Measurements from ENCODE around the gene ZNF417. TPM values are rescaled to one million over a fixed set of nuclear protein-coding genes. Genes with fewer than 3 reads are reported as not detected.
"Not testable (repeated sequence)": the region's sequence is repeated elsewhere in the genome, so short reads cannot be mapped to it uniquely, and the experiment has no call there.

ZNF417 gene
- 13.7 and 14.1 TPM in 2 replicates for total RNA-seq (2016; rRNA removed; fragmentation: Illumina TruSeq; extraction: Trizol)
- 1.1 and 2.1 TPM in 2 replicates for total RNA-seq (2016; cell fraction: cytosol; rRNA removed; fragmentation: Illumina TruSeq; extraction: Trizol; ENCODE audit: low read depth)
- 12.2 and 16.0 TPM in 2 replicates for total RNA-seq (2016; cell fraction: insoluble cytoplasmic fraction; rRNA removed; fragmentation: Illumina TruSeq; extraction: Trizol)
- 5.0 and 5.4 TPM in 2 replicates for total RNA-seq (2016; cell fraction: membrane; rRNA removed; fragmentation: Illumina TruSeq; extraction: Trizol)
- 18.0 and 19.8 TPM in 2 replicates for total RNA-seq (2016; cell fraction: nucleus; rRNA removed; fragmentation: Illumina TruSeq; extraction: Trizol)
- polyA plus RNA-seq (2011; rRNA removed): 2.9 and 3.2 TPM in 2 replicates
- polyA plus RNA-seq (2011; cell fraction: cytosol; rRNA removed): 1.2 and 1.9 TPM in 2 replicates
- polyA plus RNA-seq (2011; cell fraction: nucleus; rRNA removed): 7.2 and 7.4 TPM in 2 replicates
- polyA plus RNA-seq (2012): 3.5 and 3.9 TPM in 2 replicates
- 0.35 and 2.0 TPM in 2 replicates for polyA plus RNA-seq (2016; cell fraction: cytosol; fragmentation: Illumina TruSeq; extraction: Trizol; ENCODE audit: low read depth)
- 2.8 and 3.3 TPM in 2 replicates for polyA plus RNA-seq (2016; cell fraction: insoluble cytoplasmic fraction; fragmentation: Illumina TruSeq; extraction: Trizol; ENCODE audit: low read depth)
- 1.3 and 1.8 TPM in 2 replicates for polyA plus RNA-seq (2016; cell fraction: membrane; fragmentation: Illumina TruSeq; extraction: Trizol; ENCODE audit: low read depth)
- 11.3 and 15.1 TPM in 2 replicates for polyA plus RNA-seq (2016; cell fraction: nucleus; fragmentation: Illumina TruSeq; extraction: Trizol; ENCODE audit: insufficient read depth, low read depth)
- 6.4 and 7.5 TPM in 2 replicates for polyA minus RNA-seq (2011; rRNA and poly(A)+ RNA removed; ENCODE audit: low replicate concordance)
- 2.6 and 4.8 TPM in 2 replicates for polyA minus RNA-seq (2011; cell fraction: cytosol; rRNA and poly(A)+ RNA removed)
- 23.2 and 23.7 TPM in 2 replicates for polyA minus RNA-seq (2011; cell fraction: nucleus; rRNA and poly(A)+ RNA removed)
- percentile 83 among the genes with signal in this experiment for Bru-seq, nascent RNA
- percentile 81 among the genes with signal in this experiment for BruChase-seq, experiment 1, labeled RNA remaining after a 6-hour chase
- percentile 90 among the genes with signal in this experiment for BruChase-seq, experiment 2, labeled RNA remaining after a 2-hour chase
- long read RNA-seq, experiment 1: 0 reads
- long read RNA-seq, experiment 2, partial matches to known transcripts: 4 of 5 reads
- long read RNA-seq, experiment 2, other reads (novel, unspliced or antisense): 1 of 5 reads

GRCh38 chr19:57916168-57916995 is at the start of gene ZNF417:
ZNF417 (minus strand) TSS chr19:57916592; CDS start chr19:57916411, 181 bp downstream.
- CTCF ChIA-PET (ENCODE audit: low intra/inter-chr PET ratio, low total read pairs); H3K9me3 ChIP-seq (ENCODE audit: low read length); H2AFZ ChIP-seq (ENCODE audit: low read length); intact Hi-C loops (cut with micrococcal nuclease; ENCODE audit: unreplicated experiment); H3K36me3 ChIP-seq (replicated peaks in 1 of 2; ENCODE audit: control insufficient read depth in 1 of 2, insufficient read depth in 2 of 2, low read length in 2 of 2); H4K20me1 ChIP-seq (ENCODE audit: insufficient read depth, low read length); H3K27me3 ChIP-seq (ENCODE audit: control insufficient read depth in 1 of 2, insufficient read depth in 2 of 2, low read length in 2 of 2); TF ChIP-seq FOXP1 (IDR thresholded peaks at IDR 0.05): not testable (repeated sequence)
- Histone ChIP-seq H3K27ac (ENCODE audit: extremely low read length, insufficient read depth, low read length) (peak within 1 kb of the TSS; percentile 70), H3K79me2 (ENCODE audit: insufficient read depth, low read length) (peaks cover 21% of the 10 kb centered on the region), H3K4me1 (ENCODE audit: insufficient read depth, low read length) (peaks cover 21% of the 10 kb centered on the region), H3K9ac (ENCODE audit: insufficient read depth, low read depth, low read length) (peak within 1 kb of the TSS; percentile 90), H3K4me2 (ENCODE audit: low read depth, low read length) (peak within 1 kb of the TSS; percentile 75), H3K4me3 (replicated peaks in 1 of 3; ENCODE audit: insufficient read depth in 1 of 3, low read depth in 2 of 3, low read length in 3 of 3) (peak within 1 kb of the TSS; percentile 74 to 86 (median 80))
- POLR2A ChIA-PET: interaction anchor here (0.6 to 1.3 kb wide), 6 partner anchors 86 to 487 kb away, joined by 3 to 5 read pairs (median 3); partner anchors contain the start of genes ZNF134, ZNF274 and ZNF606
- BruUV-seq (replicated peaks): TSS peak; percentile 82
- in situ Hi-C loops (cut with HindIII; ENCODE audit: extremely low pct_ligation_motif_present, low pct_unique_long_range_greater_than_20kb): loop anchor here (10.0 kb wide), 1 partner anchor 238 kb away; the partner anchor contains the start of gene ZNF329
- DNase-seq (ENCODE audit: low spot score) (peak; percentile 97), ATAC-seq (peak; percentile 98), FAIRE-seq (peak; percentile 94)
- WGBS (ENCODE audit: low lambda C conversion rate): 3% methylated on average over 27 of the region's 51 CpGs
- TF ChIP-seq ZNF614 (CRISPR knock-in tag; IDR thresholded peaks at IDR 0.05; ENCODE audit: borderline replicate concordance): 0 out of 2 replicates have a peak, but pooled peaks have one; percentile 35
- peak; percentile 98 for TF ChIP-seq THAP11 (CRISPR knock-in tag; IDR thresholded peaks at IDR 0.05)
- peak; percentile 66; the same call in 1 of the 2 replicates for TF ChIP-seq ARID2 (CRISPR knock-in tag; IDR thresholded peaks at IDR 0.05; ENCODE audit: borderline replicate concordance)
- peak; percentile 45; the same call in 1 of the 2 replicates for TF ChIP-seq RXRA (CRISPR knock-in tag; IDR thresholded peaks at IDR 0.05)
- TF ChIP-seq RBFOX2 (IDR thresholded peaks at IDR 0.05; ENCODE audit: low read depth, low read length): peak; percentile 61; the same call in 1 of the 2 replicates
- TF ChIP-seq, protein P1, sequence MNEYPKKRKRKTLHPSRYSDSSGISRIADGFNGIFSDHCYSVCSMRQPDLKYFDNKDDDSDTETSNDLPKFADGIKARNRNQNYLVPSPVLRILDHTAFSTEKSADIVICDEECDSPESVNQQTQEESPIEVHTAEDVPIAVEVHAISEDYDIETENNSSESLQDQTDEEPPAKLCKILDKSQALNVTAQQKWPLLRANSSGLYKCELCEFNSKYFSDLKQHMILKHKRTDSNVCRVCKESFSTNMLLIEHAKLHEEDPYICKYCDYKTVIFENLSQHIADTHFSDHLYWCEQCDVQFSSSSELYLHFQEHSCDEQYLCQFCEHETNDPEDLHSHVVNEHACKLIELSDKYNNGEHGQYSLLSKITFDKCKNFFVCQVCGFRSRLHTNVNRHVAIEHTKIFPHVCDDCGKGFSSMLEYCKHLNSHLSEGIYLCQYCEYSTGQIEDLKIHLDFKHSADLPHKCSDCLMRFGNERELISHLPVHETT (CRISPR knock-in tag; conservative IDR thresholded peaks at IDR 0.05): peak; percentile 63; the same call in 1 of the 2 replicates
- TF ChIP-seq, protein P2, sequence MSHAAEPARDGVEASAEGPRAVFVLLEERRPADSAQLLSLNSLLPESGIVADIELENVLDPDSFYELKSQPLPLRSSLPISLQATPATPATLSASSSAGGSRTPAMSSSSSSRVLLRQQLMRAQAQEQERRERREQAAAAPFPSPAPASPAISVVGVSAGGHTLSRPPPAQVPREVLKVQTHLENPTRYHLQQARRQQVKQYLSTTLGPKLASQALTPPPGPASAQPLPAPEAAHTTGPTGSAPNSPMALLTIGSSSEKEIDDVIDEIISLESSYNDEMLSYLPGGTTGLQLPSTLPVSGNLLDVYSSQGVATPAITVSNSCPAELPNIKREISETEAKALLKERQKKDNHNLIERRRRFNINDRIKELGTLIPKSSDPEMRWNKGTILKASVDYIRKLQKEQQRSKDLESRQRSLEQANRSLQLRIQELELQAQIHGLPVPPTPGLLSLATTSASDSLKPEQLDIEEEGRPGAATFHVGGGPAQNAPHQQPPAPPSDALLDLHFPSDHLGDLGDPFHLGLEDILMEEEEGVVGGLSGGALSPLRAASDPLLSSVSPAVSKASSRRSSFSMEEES (CRISPR knock-in tag; IDR thresholded peaks at IDR 0.05): peak; percentile 64; the same call in 1 of the 2 replicates
- TF ChIP-seq ZNF761 (CRISPR knock-in tag; conservative IDR thresholded peaks at IDR 0.05): 0 out of 2 replicates have a peak, but pooled peaks have one; percentile 63
- TF ChIP-seq, protein P3, sequence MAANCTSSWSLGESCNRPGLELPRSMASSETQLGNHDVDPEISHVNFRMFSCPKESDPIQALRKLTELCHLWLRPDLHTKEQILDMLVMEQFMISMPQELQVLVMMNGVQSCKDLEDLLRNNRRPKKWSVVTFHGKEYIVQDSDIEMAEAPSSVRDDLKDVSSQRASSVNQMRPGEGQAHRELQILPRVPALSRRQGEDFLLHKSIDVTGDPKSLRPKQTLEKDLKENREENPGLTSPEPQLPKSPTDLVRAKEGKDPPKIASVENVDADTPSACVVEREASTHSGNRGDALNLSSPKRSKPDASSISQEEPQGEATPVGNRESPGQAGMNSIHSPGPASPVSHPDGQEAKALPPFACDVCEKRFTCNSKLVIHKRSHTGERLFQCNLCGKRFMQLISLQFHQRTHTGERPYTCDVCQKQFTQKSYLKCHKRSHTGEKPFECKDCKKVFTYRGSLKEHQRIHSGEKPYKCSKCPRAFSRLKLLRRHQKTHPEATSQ (CRISPR knock-in tag; IDR thresholded peaks at IDR 0.05; ENCODE audit: borderline replicate concordance): 0 out of 2 replicates have a peak, but pooled peaks have one; percentile 36
- peak; percentile 82; the same call in 1 of the 2 replicates for TF ChIP-seq FOXK1 (CRISPR knock-in tag; IDR thresholded peaks at IDR 0.05; ENCODE audit: borderline replicate concordance, low read depth)
- TF ChIP-seq FOXP1 (CRISPR knock-in tag; IDR thresholded peaks at IDR 0.05): peak; percentile 32; the same call in 1 of the 2 replicates
- TF ChIP-seq ZNF136 (CRISPR knock-in tag; IDR thresholded peaks at IDR 0.05; ENCODE audit: low read depth): 0 out of 2 replicates have a peak, but pooled peaks have one; percentile 26
- TF ChIP-seq ATF1 (CRISPR knock-in tag; IDR thresholded peaks at IDR 0.05): peak; percentile 88

All from HepG2 (cell line).